Spleen (tissue), 7 donors: ENCODE measurements around the gene DCTN2.

ENCODE experiments used
- CTCF ChIP-seq, 11 experiments: fragments of 200-600 bp in 7 of 11; fragments of 450-650 bp in 4 of 11; sonication (generic) in 4 of 11; IDR thresholded peaks in 8 of 11; conservative IDR thresholded peaks in 3 of 11; 1 replicate in 7 of 11; 2 replicates in 4 of 11; pipeline versions ENCODE4 v1.4.0 to v1.8.0; 2016 to 2021; ENCODE audit warnings: antibody characterized with exemption in 11 of 11, inconsistent platforms in 4 of 11, mild to moderate bottlenecking in 1 of 11
- POLR2A ChIP-seq, 3 donors: fragments of 450-650 bp; IDR thresholded peaks; one replicate each; pipeline ENCODE4 v1.5.1; 2017; ENCODE audit warnings: antibody characterized with exemption in 3 of 3, mild to moderate bottlenecking in 1 of 3
- donor health status: DM: no; HTN: no; CAD: no; lungs with moderate emphysema.
- donor health status: DM: no; HTN: no; CAD: no.
- donor health status: DM: no; HTN: no; CAD: no.

GRCh38 chr12:57549909-57550640, 3.1 kb upstream of the DCTN2 start, which contains the start of gene KIF5A:
- TF ChIP-seq CTCF (IDR thresholded peaks at IDR 0.05 in 8 of 11, conservative IDR thresholded peaks at IDR 0.05 in 3 of 11) (peak in 3 of 11 experiments; percentile 15 to 22 (median 22)), POLR2A (IDR thresholded peaks at IDR 0.05) (no peak)
